Spleen (tissue), 7 donors: Measurements from ENCODE around the gene UGT3A1.
"Not testable (repeated sequence)": the region's sequence is repeated elsewhere in the genome, so short reads cannot be mapped to it uniquely, and the experiment has no call there.

Source experiments
- CTCF ChIP-seq, 11 experiments: fragments of 200-600 bp in 7 of 11; fragments of 450-650 bp in 4 of 11; sonication (generic) in 4 of 11; IDR thresholded peaks in 8 of 11; conservative IDR thresholded peaks in 3 of 11; 1 replicate in 7 of 11; 2 replicates in 4 of 11; pipeline versions ENCODE4 v1.4.0 to v1.8.0; 2016 to 2021; ENCODE audit warnings: antibody characterized with exemption in 11 of 11, inconsistent platforms in 4 of 11, mild to moderate bottlenecking in 1 of 11
- POLR2A ChIP-seq, 3 donors: fragments of 450-650 bp; IDR thresholded peaks; one replicate each; pipeline ENCODE4 v1.5.1; 2017; ENCODE audit warnings: antibody characterized with exemption in 3 of 3, mild to moderate bottlenecking in 1 of 3
- POLR2AphosphoS5 ChIP-seq, 3 donors: sonication (generic); formaldehyde crosslinking; IDR thresholded peaks; one replicate each; pipeline ENCODE4 v1.5.1; 2017; ENCODE audit warnings: antibody characterized with exemption in 3 of 3
- donor health status: DM: no; HTN: no; CAD: no; lungs with moderate emphysema.
- donor health status: DM: no; HTN: no; CAD: no.
- donor health status: DM: no; HTN: no; CAD: no.

- TF ChIP-seq POLR2A (IDR thresholded peaks at IDR 0.05); CTCF (IDR thresholded peaks at IDR 0.05 in 8 of 11, conservative IDR thresholded peaks at IDR 0.05 in 3 of 11); POLR2AphosphoS5 (IDR thresholded peaks at IDR 0.05): not testable (repeated sequence)
These were observed 31.1 kb upstream of the UGT3A1 start for GRCh38 chr5:36022246-36022645.
